Parathyroid adenoma (tissue), 2 donors: ENCODE data around the gene IL27RA.

Experiments
- H2AFZ ChIP-seq: fragments of 300-600 bp; sonication (generic); one replicate; pipeline ENCODE4 v1.7.0; 2017; ENCODE audit warnings: antibody characterized with exemption, mild to moderate bottlenecking
- H3K27ac ChIP-seq: fragments of 300-600 bp; sonication (generic); one replicate; pipeline ENCODE4 v1.7.0; 2017
- H3K27me3 ChIP-seq: fragments of 300-600 bp; sonication (generic); one replicate; pipeline ENCODE4 v1.7.0; 2017; ENCODE audit warnings: low read length; ENCODE audit not compliant: control insufficient read depth, insufficient read depth
- H3K36me3 ChIP-seq: fragments of 300-600 bp; sonication (generic); one replicate; pipeline ENCODE4 v1.7.0; 2017; ENCODE audit warnings: low read length; ENCODE audit not compliant: control insufficient read depth, insufficient read depth
- H3K4me1 ChIP-seq: fragments of 300-600 bp; sonication (generic); one replicate; pipeline ENCODE4 v1.7.0; 2017; ENCODE audit warnings: control low read depth
- H3K4me2 ChIP-seq: fragments of 300-600 bp; sonication (generic); one replicate; pipeline ENCODE4 v1.7.0; 2017; ENCODE audit warnings: low read length
- H3K4me3 ChIP-seq: fragments of 300-600 bp; sonication (generic); one replicate; pipeline ENCODE4 v1.7.0; 2017; ENCODE audit warnings: low read depth, low read length
- H3K79me2 ChIP-seq: fragments of 300-600 bp; sonication (generic); one replicate; pipeline ENCODE4 v1.7.0; 2017; ENCODE audit warnings: control low read depth
- H3K9ac ChIP-seq: fragments of 300-600 bp; sonication (generic); one replicate; pipeline ENCODE4 v1.7.0; 2017; ENCODE audit warnings: mild to moderate bottlenecking
- H3K9me3 ChIP-seq: fragments of 300-600 bp; sonication (generic); one replicate; pipeline ENCODE4 v1.7.0; 2017; ENCODE audit warnings: low read length; ENCODE audit not compliant: control insufficient read depth
- CTCF ChIP-seq: fragments of 300-600 bp; sonication (generic); IDR thresholded peaks from one replicate; pipeline ENCODE4 v1.7.0; 2017; ENCODE audit warnings: antibody characterized with exemption, mild to moderate bottlenecking
- donor health status: primary hyperparathyroidism.

IL27RA gene

GRCh38 chr19:14058182-14059092 is 26.9 kb downstream of the IL27RA start:
- H3K36me3 ChIP-seq, result no peaks in the 10 kb centered on the region
- TF ChIP-seq CTCF, result no peak
- H3K4me3 ChIP-seq, result no peak overlapping the region
- H3K9ac ChIP-seq, result no peak overlapping the region
- no peaks in the 10 kb centered on the region for H3K79me2 ChIP-seq
- no peak overlapping the region for H3K27ac ChIP-seq
- H3K27me3 ChIP-seq, result no peaks in the 10 kb centered on the region
- H3K4me1 ChIP-seq, result peaks cover 7% of the 10 kb centered on the region
- H3K9me3 ChIP-seq, result no peaks in the 10 kb centered on the region
- no peak overlapping the region for H2AFZ ChIP-seq
- H3K4me2 ChIP-seq, result no peak overlapping the region

GRCh38 chr19:14059093-14059480 is 27.5 kb downstream of the IL27RA start:
- Histone ChIP-seq H2AFZ (no peak overlapping the region), H3K4me1 (peaks cover 7% of the 10 kb centered on the region), H3K9ac (no peak overlapping the region), H3K27ac (no peak overlapping the region), H3K4me3 (no peak overlapping the region), H3K36me3 (no peaks in the 10 kb centered on the region), H3K79me2 (no peaks in the 10 kb centered on the region), H3K4me2 (no peak overlapping the region), H3K9me3 (no peaks in the 10 kb centered on the region), H3K27me3 (no peaks in the 10 kb centered on the region)
- peak; percentile 45 for TF ChIP-seq CTCF

GRCh38 chr19:14059652-14060155 is 28.1 kb downstream of the IL27RA start:
- no peak overlapping the region for H3K27ac ChIP-seq
- peak overlapping the region; percentile 18 for H3K4me3 ChIP-seq
- no peak overlapping the region for H3K9ac ChIP-seq
- TF ChIP-seq CTCF, result no peak
- H2AFZ ChIP-seq, result no peak overlapping the region
- peak overlapping the region; percentile 72 for H3K4me2 ChIP-seq
- H3K36me3 ChIP-seq, result no peaks in the 10 kb centered on the region
- H3K27me3 ChIP-seq, result no peaks in the 10 kb centered on the region
- H3K9me3 ChIP-seq, result no peaks in the 10 kb centered on the region
- H3K79me2 ChIP-seq, result no peaks in the 10 kb centered on the region
- H3K4me1 ChIP-seq, result peaks cover 7% of the 10 kb centered on the region

GRCh38 chr19:14061081-14061749 is 29.7 kb downstream of the IL27RA start:
- no peaks in the 10 kb centered on the region for H3K9me3 ChIP-seq
- TF ChIP-seq CTCF, result no peak
- H3K9ac ChIP-seq, result no peak overlapping the region
- H3K27ac ChIP-seq, result peak overlapping the region; percentile 56
- no peaks in the 10 kb centered on the region for H3K79me2 ChIP-seq
- no peaks in the 10 kb centered on the region for H3K27me3 ChIP-seq
- peak overlapping the region; percentile 62 for H2AFZ ChIP-seq
- H3K4me2 ChIP-seq, result peak overlapping the region; percentile 72
- H3K4me1 ChIP-seq, result peaks cover 7% of the 10 kb centered on the region
- H3K4me3 ChIP-seq, result peak overlapping the region; percentile 84
- H3K36me3 ChIP-seq, result no peaks in the 10 kb centered on the region
